Fibroblast of lung (primary cell): ENCODE results near the gene PRPF8. TPM values are rescaled to one million over a fixed set of nuclear protein-coding genes. Genes with fewer than 3 reads are reported as not detected.
A peak's percentile ranks its signal among the peaks of the same experiment; 100 is the strongest.

Source experiments
- DNase-seq, 2 donors: peaks; one replicate each; pipeline versions ENCODE4 v3.0.0 to v3.0.0-alpha.2; 2010; ENCODE audit warnings: low read depth in 2 of 2
- H2AFZ ChIP-seq: 2 replicates; pipeline ENCODE4 v1.5.1; 2012; ENCODE audit warnings: low read length, control low read depth, inconsistent platforms
- H3K27ac ChIP-seq: 2 replicates; pipeline ENCODE4 v1.5.1; 2011; ENCODE audit warnings: low read length, control low read depth; ENCODE audit not compliant: insufficient read depth
- H3K27me3 ChIP-seq: 2 replicates; pipeline ENCODE4 v1.5.1; 2011; ENCODE audit warnings: mild to moderate bottlenecking, low read length; ENCODE audit not compliant: control insufficient read depth, insufficient read depth
- H3K36me3 ChIP-seq: 2 replicates; pipeline ENCODE4 v1.5.1; 2011; ENCODE audit warnings: low read length; ENCODE audit not compliant: control insufficient read depth, insufficient read depth
- H3K4me1 ChIP-seq: 2 replicates; pipeline ENCODE4 v1.5.1; 2011; ENCODE audit warnings: low read length; ENCODE audit not compliant: control insufficient read depth, insufficient read depth; ENCODE audit errors: extremely low read depth
- H3K4me2 ChIP-seq: 2 replicates; pipeline ENCODE4 v1.5.1; 2011; ENCODE audit warnings: low read length, control low read depth; ENCODE audit not compliant: insufficient read depth; ENCODE audit errors: extremely low read depth
- H3K4me3 ChIP-seq, 4 experiments: fragments of 200-600 bp in 1 of 4; sonication (generic) in 1 of 4; replicated peaks in 1 of 4; 2 replicates each; pipeline ENCODE4 v1.5.1; 2011 to 2016; ENCODE audit warnings: low read length in 4 of 4, low read depth in 3 of 4, mild to moderate bottlenecking in 3 of 4, control low read depth in 2 of 4, inconsistent platforms in 1 of 4, mixed read lengths in 1 of 4; ENCODE audit not compliant: insufficient read depth in 1 of 4; ENCODE audit errors: control extremely low read depth in 1 of 4
- H3K79me2 ChIP-seq: 2 replicates; pipeline ENCODE4 v1.5.1; 2012; ENCODE audit warnings: mild to moderate bottlenecking, low read length, inconsistent platforms; ENCODE audit not compliant: control insufficient read depth, insufficient read depth
- H3K9ac ChIP-seq: 2 replicates; pipeline ENCODE4 v1.5.1; 2011; ENCODE audit warnings: mild to moderate bottlenecking, low read length, control low read depth; ENCODE audit not compliant: insufficient read depth
- H3K9me3 ChIP-seq: 2 replicates; pipeline ENCODE4 v1.5.1; 2012; ENCODE audit warnings: low read depth, low read length; ENCODE audit not compliant: control insufficient read depth, insufficient read depth
- H4K20me1 ChIP-seq: 2 replicates; pipeline ENCODE4 v1.5.1; 2011; ENCODE audit warnings: low read length; ENCODE audit not compliant: control insufficient read depth, insufficient read depth; ENCODE audit errors: extremely low read depth
- EZH2 ChIP-seq: IDR thresholded peaks from 2 replicates; pipeline ENCODE4 v1.5.1; 2012; ENCODE audit warnings: low read length, control low read depth, mild to moderate bottlenecking; ENCODE audit errors: missing control alignments
- polyA plus RNA-seq, 2 donors: library from polyadenylated mRNA; depleted of rRNA in 1 of 2; stranded (reverse) in 1 of 2; unstranded in 1 of 2; fragments of >200 nt; gene quantifications; 2 replicates each; pipeline ENCODE4 v1.2.1, GENCODE V29; 2011 to 2012; ENCODE audit warnings: missing spikeins in 1 of 2
- total RNA-seq: library from RNA; depleted of rRNA; stranded (reverse); fragments of >200 nt; gene quantifications from 2 replicates; pipeline ENCODE4 v1.2.1, GENCODE V29; 2014
- TF ChIP-seq, protein P1 (sequence below), 2 donors: IDR thresholded peaks in 1 of 2; conservative IDR thresholded peaks in 1 of 2; 1 replicate in 1 of 2; 2 replicates in 1 of 2; pipeline ENCODE4 v1.5.1; 2011 to 2012; ENCODE audit warnings: low read length in 2 of 2, control low read depth in 1 of 2, inconsistent platforms in 1 of 2, low read depth in 1 of 2, mild to moderate bottlenecking in 1 of 2

The PRPF8 gene
- total and polyA plus RNA-seq, 2 donors (not counting 1 experiment from before 2014, with no cell fraction given): 88.9 to 122 TPM

DNA sequence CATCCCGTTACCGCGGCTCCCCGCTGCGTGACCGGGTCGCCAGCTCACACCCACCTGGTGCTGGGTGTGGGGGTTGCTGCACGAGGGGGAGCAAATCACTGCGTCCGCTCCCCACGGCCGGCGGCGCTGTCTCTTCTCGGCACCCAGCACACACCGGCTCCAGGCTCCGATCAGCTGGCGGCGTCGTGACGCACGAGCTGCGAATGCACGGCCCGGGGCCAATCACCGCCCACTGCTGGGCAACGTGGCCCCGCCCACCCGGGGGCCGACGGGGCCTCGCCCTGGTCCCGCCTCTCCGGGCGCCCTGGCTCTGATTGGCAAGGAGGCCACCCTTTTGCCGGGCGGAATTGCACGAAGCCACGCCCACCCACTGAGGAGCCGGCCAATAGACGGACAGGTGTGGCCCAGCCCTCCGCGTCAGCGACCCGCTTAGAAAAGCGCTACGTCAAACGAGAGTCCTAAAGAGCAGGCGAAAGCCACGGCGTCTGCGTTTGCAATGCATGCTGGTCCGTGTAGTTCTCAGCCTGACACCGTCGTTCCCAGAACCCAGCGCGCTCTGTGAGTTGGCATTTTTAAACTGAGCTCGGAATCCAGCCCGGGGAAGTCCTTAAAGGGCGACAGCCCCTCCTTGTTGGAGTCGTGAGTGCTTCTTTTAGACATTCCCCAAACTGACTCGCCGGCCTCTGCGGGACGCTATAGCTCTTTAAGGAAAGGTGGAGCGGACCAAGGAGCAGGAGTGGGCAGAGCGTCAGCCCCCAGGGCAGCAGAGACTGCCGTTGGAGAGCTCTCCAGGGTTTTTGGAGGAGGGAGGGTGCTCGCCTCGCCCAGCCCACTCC lies 31.6 kb upstream of the PRPF8 start:
- Histone ChIP-seq H3K4me1 (peaks cover 30% of the 10 kb centered on the region), H3K9me3 (no peaks in the 10 kb centered on the region), H3K27me3 (no peaks in the 10 kb centered on the region), H3K4me2 (peak overlapping the region; percentile 87), H4K20me1 (peaks cover 12% of the 10 kb centered on the region), H3K36me3 (peaks cover 25% of the 10 kb centered on the region), H3K27ac (peak overlapping the region; percentile 99), H3K79me2 (peaks cover 39% of the 10 kb centered on the region), H2AFZ (no peak overlapping the region), H3K9ac (peak overlapping the region; percentile 99), H3K4me3 (peak overlapping the region; percentile 82 to 98 (median 91))
- DNase-seq: peak; percentile 100
- TF ChIP-seq, protein P1, sequence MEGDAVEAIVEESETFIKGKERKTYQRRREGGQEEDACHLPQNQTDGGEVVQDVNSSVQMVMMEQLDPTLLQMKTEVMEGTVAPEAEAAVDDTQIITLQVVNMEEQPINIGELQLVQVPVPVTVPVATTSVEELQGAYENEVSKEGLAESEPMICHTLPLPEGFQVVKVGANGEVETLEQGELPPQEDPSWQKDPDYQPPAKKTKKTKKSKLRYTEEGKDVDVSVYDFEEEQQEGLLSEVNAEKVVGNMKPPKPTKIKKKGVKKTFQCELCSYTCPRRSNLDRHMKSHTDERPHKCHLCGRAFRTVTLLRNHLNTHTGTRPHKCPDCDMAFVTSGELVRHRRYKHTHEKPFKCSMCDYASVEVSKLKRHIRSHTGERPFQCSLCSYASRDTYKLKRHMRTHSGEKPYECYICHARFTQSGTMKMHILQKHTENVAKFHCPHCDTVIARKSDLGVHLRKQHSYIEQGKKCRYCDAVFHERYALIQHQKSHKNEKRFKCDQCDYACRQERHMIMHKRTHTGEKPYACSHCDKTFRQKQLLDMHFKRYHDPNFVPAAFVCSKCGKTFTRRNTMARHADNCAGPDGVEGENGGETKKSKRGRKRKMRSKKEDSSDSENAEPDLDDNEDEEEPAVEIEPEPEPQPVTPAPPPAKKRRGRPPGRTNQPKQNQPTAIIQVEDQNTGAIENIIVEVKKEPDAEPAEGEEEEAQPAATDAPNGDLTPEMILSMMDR (conservative IDR thresholded peaks at IDR 0.05 in 1 of 2, IDR thresholded peaks at IDR 0.05 in 1 of 2; ENCODE audit: low read depth in 1 of 2, low read length in 2 of 2): peak; percentile 7 to 10
- TF ChIP-seq EZH2: no peak

DNA sequence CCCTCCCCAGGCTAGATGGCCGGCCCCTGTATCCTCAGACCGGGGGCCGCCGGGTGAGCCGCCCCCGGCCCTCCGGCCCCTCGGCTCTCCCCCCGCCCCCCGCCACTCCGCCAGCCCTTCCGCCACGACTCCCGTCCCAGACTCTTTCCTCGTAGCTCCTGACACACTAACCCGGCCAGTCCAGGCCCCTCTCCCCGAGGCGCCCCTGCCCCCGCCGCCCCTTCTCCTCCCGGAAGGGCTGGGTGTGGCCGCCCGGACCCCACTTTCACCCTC lies 31.1 kb upstream of the PRPF8 start:
- H2AFZ ChIP-seq: no peak overlapping the region
- DNase-seq: no peak
- peaks cover 12% of the 10 kb centered on the region for H4K20me1 ChIP-seq
- H3K27me3 ChIP-seq: no peaks in the 10 kb centered on the region
- peak overlapping the region; percentile 78 to 98 (median 84) for H3K4me3 ChIP-seq
- TF ChIP-seq, protein P1 (conservative IDR thresholded peaks at IDR 0.05 in 1 of 2, IDR thresholded peaks at IDR 0.05 in 1 of 2; ENCODE audit: low read depth in 1 of 2, low read length in 2 of 2): no peak
- TF ChIP-seq EZH2: no peak
- H3K4me2 ChIP-seq: no peak overlapping the region
- H3K4me1 ChIP-seq: peaks cover 30% of the 10 kb centered on the region
- H3K36me3 ChIP-seq: peaks cover 25% of the 10 kb centered on the region
- peaks cover 41% of the 10 kb centered on the region for H3K79me2 ChIP-seq
- H3K9ac ChIP-seq: peak overlapping the region; percentile 99
- peak overlapping the region; percentile 99 for H3K27ac ChIP-seq
- H3K9me3 ChIP-seq: no peaks in the 10 kb centered on the region

DNA sequence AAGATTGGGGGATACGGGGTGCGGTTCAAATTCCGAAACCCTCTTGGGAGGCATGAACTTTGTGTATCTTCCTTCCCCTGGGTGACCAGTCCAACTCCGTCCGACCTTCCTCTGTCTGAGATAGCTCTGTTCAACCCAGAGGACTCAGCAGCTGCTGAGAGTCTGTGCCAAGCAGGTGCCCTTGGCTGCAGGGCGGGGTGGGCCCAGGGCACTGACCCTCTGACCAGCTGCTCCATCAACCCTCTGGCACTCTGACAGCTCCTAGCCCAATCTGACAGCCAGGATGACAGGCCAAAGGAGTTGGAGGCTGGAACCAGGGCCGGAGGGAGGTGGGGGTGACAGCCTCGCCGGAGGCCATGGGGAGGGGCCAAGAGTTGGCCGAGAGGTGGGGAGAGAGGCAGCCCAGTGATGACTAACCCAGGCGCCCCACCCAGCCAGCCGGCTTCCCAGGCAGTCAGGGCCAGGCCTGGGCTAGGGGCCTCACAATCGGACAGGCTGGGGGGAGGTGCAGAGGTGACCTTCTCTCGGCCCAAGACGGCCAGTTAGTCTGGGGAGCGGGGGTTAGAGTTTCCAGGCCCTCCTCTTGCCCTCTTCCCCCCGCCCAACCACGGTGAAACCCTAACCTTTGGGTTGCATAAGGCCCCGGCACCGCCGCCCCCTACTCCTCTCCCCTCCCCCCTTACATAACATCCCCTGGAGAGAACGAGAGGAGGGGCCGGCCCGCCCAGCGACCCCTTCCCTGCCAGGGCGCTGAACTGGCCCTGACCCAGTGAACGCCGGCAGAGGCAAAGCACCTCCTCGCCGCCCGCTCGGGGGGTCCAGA lies 30.5 kb upstream of the PRPF8 start:
- Histone ChIP-seq H3K4me1 (peaks cover 30% of the 10 kb centered on the region), H3K9me3 (no peaks in the 10 kb centered on the region), H3K36me3 (peaks cover 25% of the 10 kb centered on the region), H3K4me3 (peak overlapping the region; percentile 78 to 98 (median 84)), H3K4me2 (peak overlapping the region; percentile 69), H4K20me1 (peaks cover 12% of the 10 kb centered on the region), H3K9ac (peak overlapping the region; percentile 99), H3K79me2 (peaks cover 41% of the 10 kb centered on the region), H2AFZ (no peak overlapping the region), H3K27me3 (no peaks in the 10 kb centered on the region), H3K27ac (peak overlapping the region; percentile 99)
- peak; percentile 87 to 95 for DNase-seq
- TF ChIP-seq, protein P1 (conservative IDR thresholded peaks at IDR 0.05 in 1 of 2, IDR thresholded peaks at IDR 0.05 in 1 of 2; ENCODE audit: low read depth in 1 of 2, low read length in 2 of 2): no peak
- TF ChIP-seq EZH2: no peak
